PC-9 (cell line): Measurements from ENCODE around the gene RUNX2. TPM values are rescaled to one million over a fixed set of nuclear protein-coding genes. Genes with fewer than 3 reads are reported as not detected.

Source experiments
- BruUV-seq: library from RNA; stranded (reverse); fragments of 400-500 nt; replicated peaks from 2 replicates; lab custom pipeline; 2021; lab: Mats Ljungman, UMichigan
- CTCF ChIA-PET: fragments of 300-600 bp; sonication (Branson Sonifier 250); formaldehyde crosslinking; loops from one replicate; lab custom pipeline; 2022; ENCODE audit warnings: antibody characterized with exemption; lab: Charles Lee
- POLR2A ChIA-PET: fragments of 300-600 bp; sonication (Branson Sonifier 250); formaldehyde crosslinking; loops from one replicate; lab custom pipeline; 2022; ENCODE audit warnings: antibody characterized with exemption; ENCODE audit not compliant: unreplicated experiment; lab: Charles Lee
- DNase-seq, 2 experiments: peaks; one replicate each; pipeline versions ENCODE4 v3.0.0 to v3.0.0-alpha.2; 2015 to 2022; ENCODE audit warnings: mixed read lengths in 1 of 2
- H2AFZ ChIP-seq: fragments of 200-600 bp; sonication (generic); 2 replicates; pipeline ENCODE4 v1.8.1; 2017; ENCODE audit warnings: antibody characterized with exemption
- H3F3A ChIP-seq: fragments of 200-600 bp; sonication (generic); 2 replicates; pipeline ENCODE4 v1.8.1; 2017; ENCODE audit warnings: antibody characterized with exemption, mild to moderate bottlenecking, low read depth; ENCODE audit not compliant: insufficient read depth
- H3K27ac ChIP-seq: fragments of 200-600 bp; sonication (generic); 2 replicates; pipeline ENCODE4 v1.6.1; 2016; ENCODE audit warnings: mixed run types
- H3K27me3 ChIP-seq: fragments of 200-600 bp; sonication (generic); 2 replicates; pipeline ENCODE4 v1.6.1; 2016; ENCODE audit warnings: low read depth, mixed run types; ENCODE audit not compliant: insufficient read depth
- H3K36me3 ChIP-seq: fragments of 200-600 bp; sonication (generic); 2 replicates; pipeline ENCODE4 v1.6.1; 2016; ENCODE audit warnings: low read depth, mixed run types
- H3K4me1 ChIP-seq: fragments of 200-600 bp; sonication (generic); replicated peaks from 2 replicates; pipeline ENCODE4 v1.6.1; 2016; ENCODE audit warnings: mixed run types; ENCODE audit not compliant: insufficient read depth
- H3K4me2 ChIP-seq: fragments of 200-600 bp; sonication (generic); 2 replicates; pipeline ENCODE4 v1.6.1; 2017; ENCODE audit warnings: mixed run types
- H3K4me3 ChIP-seq: fragments of 200-600 bp; sonication (generic); 2 replicates; pipeline ENCODE4 v1.6.1; 2016; ENCODE audit warnings: mixed run types
- H3K79me2 ChIP-seq: fragments of 200-600 bp; sonication (generic); 2 replicates; pipeline ENCODE4 v1.6.1; 2017; ENCODE audit warnings: low read depth, mixed run types
- H3K9me2 ChIP-seq: fragments of 200-600 bp; sonication (generic); 2 replicates; pipeline ENCODE4 v1.8.1; 2017; ENCODE audit warnings: mild to moderate bottlenecking; ENCODE audit not compliant: insufficient read depth
- H3K9me3 ChIP-seq: fragments of 200-600 bp; sonication (generic); 2 replicates; pipeline ENCODE4 v1.8.1; 2016; ENCODE audit warnings: low read depth; ENCODE audit not compliant: insufficient read depth
- H4K20me1 ChIP-seq: fragments of 200-600 bp; sonication (generic); 2 replicates; pipeline ENCODE4 v1.8.1; 2017; ENCODE audit not compliant: insufficient read depth
- EZH2 ChIP-seq: fragments of 200-600 bp; sonication (generic); IDR thresholded peaks from 2 replicates; pipeline ENCODE4 v1.8.0; 2017; ENCODE audit warnings: antibody characterized with exemption, low read depth
- intact Hi-C: fragments of 100-400 bp; cut with micrococcal nuclease; formaldehyde crosslinking; loops from one replicate; pipeline ENCODE4 v1.10.0; 2022; ENCODE audit not compliant: unreplicated experiment
- total RNA-seq: library from RNA; stranded (reverse); gene quantifications from 2 replicates; pipeline ENCODE4 v1.2.3, GENCODE V29; 2021
- TF ChIP-seq, protein P1 (sequence below): fragments of 200-600 bp; sonication (generic); conservative IDR thresholded peaks from 2 replicates; pipeline ENCODE4 v1.6.1; 2017; ENCODE audit warnings: mixed run types, antibody characterized with exemption, mild to moderate bottlenecking, moderate library complexity

The RUNX2 gene
- total RNA-seq, 1 experiment from 2014 or later, result 12.5 TPM

DNA sequence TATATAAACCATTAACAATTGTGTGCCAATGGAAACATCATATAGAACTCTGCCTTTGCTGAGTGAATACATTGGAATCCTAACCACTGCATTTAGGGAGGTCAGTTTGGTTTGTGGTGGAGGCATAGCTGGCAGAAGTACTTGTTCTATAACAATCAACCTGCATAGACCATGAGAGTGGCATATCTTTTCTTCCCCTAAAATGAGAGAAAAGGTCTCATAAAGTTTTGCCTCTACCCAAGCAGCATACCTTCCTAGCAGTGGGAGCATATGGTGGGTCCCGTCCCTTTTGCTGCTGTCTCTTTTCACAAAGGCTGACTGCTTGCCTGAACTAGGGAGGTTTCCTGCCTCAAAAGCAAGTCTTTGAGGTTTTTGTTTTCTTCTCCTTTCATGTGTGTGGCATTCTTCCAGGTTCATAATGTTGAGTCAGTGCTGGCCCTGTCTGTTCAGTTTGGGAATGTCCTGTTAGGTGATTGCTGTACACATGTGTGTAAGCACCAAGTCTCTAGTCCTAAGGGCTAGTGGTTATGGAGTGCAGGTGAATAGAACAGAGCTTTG is 110.8 kb downstream of the RUNX2 start:
- BruUV-seq, result no TSS peak
- Histone ChIP-seq H3K9me2 (no peaks in the 10 kb centered on the region), H4K20me1 (no peaks in the 10 kb centered on the region), H3K27me3 (no peaks in the 10 kb centered on the region), H2AFZ (no peak overlapping the region), H3F3A (peaks cover under 1% of the 10 kb centered on the region; the same call in 1 of the 2 replicates), H3K4me1 (peaks cover 11% of the 10 kb centered on the region), H3K79me2 (no peaks in the 10 kb centered on the region), H3K27ac (no peak overlapping the region), H3K9me3 (no peaks in the 10 kb centered on the region), H3K36me3 (peaks cover 21% of the 10 kb centered on the region; the same call in 1 of the 2 replicates), H3K4me3 (no peak overlapping the region), H3K4me2 (no peak overlapping the region)
- intact Hi-C loops, result no loop called here
- ChIA-PET CTCF (no interaction called here), POLR2A (interaction anchor here (0.5 kb wide), 1 partner anchor 14 kb away, joined by 27 read pairs; no protein-coding TSS in a partner anchor)
- TF ChIP-seq, protein P1, sequence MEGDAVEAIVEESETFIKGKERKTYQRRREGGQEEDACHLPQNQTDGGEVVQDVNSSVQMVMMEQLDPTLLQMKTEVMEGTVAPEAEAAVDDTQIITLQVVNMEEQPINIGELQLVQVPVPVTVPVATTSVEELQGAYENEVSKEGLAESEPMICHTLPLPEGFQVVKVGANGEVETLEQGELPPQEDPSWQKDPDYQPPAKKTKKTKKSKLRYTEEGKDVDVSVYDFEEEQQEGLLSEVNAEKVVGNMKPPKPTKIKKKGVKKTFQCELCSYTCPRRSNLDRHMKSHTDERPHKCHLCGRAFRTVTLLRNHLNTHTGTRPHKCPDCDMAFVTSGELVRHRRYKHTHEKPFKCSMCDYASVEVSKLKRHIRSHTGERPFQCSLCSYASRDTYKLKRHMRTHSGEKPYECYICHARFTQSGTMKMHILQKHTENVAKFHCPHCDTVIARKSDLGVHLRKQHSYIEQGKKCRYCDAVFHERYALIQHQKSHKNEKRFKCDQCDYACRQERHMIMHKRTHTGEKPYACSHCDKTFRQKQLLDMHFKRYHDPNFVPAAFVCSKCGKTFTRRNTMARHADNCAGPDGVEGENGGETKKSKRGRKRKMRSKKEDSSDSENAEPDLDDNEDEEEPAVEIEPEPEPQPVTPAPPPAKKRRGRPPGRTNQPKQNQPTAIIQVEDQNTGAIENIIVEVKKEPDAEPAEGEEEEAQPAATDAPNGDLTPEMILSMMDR, result no peak
- TF ChIP-seq EZH2, result no peak
- no peak for DNase-seq

DNA sequence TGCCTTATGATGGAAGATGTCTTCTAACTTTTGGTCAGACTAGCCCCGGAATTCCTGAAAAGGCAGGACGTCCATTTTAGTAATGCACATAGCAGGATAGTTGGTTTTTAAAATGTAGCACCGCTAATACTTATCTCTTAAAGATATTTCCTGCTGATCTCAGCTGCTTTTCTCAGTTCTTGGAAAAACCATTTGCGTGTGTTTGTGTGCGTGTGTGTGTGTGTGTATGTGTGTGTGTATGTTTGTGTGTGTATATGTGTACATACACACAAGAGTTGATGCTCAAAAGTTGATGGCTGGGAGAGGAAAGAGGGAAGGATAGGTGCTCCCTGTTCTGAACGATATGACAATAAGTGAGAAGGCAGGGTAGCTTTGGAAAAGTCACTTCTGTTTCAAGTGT is 111.3 kb downstream of the RUNX2 start:
- Histone ChIP-seq H3K36me3 (peaks cover 18% of the 10 kb centered on the region; the same call in 1 of the 2 replicates), H3K27me3 (no peaks in the 10 kb centered on the region), H4K20me1 (no peaks in the 10 kb centered on the region), H3K4me2 (no peak overlapping the region), H3K4me3 (no peak overlapping the region), H3K4me1 (peaks cover 16% of the 10 kb centered on the region), H3K9me2 (no peaks in the 10 kb centered on the region), H3K79me2 (no peaks in the 10 kb centered on the region), H3F3A (peaks cover 6% of the 10 kb centered on the region; the same call in 1 of the 2 replicates), H3K27ac (no peak overlapping the region), H2AFZ (no peak overlapping the region), H3K9me3 (no peaks in the 10 kb centered on the region)
- no TSS peak for BruUV-seq
- TF ChIP-seq EZH2, result no peak
- intact Hi-C loops, result no loop called here
- ChIA-PET POLR2A (interaction anchor here (0.5 kb wide), 1 partner anchor 14 kb away, joined by 27 read pairs; no protein-coding TSS in a partner anchor), CTCF (no interaction called here)
- no peak for DNase-seq

DNA sequence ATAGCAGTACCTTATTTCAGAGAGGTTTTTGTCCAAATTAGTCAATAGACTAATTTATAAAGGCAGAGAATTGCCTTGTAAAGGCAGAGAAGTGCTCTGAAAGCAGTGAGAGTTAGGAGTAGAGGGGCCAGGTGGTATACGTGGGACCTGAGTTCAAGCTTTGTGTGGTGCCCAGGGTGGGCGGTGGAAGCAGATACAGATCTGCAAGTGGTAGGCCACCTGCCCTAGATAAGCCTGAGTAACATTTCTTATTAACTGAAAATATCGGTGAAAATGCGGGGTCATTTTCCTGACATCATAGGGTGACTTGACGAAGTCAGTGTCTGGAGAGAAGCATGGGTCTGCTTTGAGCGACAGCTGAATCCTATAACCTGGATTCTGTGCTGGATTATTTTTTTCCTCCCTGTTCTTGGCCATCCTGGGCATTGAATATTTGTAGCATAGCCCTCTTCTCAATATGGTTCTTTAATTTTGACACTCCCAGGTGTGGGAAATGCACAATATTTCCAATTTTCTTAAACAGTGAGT is 111.8 kb downstream of the RUNX2 start:
- Histone ChIP-seq H3K4me3 (no peak overlapping the region), H3K4me2 (no peak overlapping the region), H3K9me3 (no peaks in the 10 kb centered on the region), H4K20me1 (no peaks in the 10 kb centered on the region), H3K79me2 (no peaks in the 10 kb centered on the region), H3F3A (peaks cover 10% of the 10 kb centered on the region; the same call in 1 of the 2 replicates), H3K36me3 (peaks cover 16% of the 10 kb centered on the region; the same call in 1 of the 2 replicates), H3K27ac (no peak overlapping the region), H3K27me3 (no peaks in the 10 kb centered on the region), H3K9me2 (no peaks in the 10 kb centered on the region), H3K4me1 (peaks cover 19% of the 10 kb centered on the region), H2AFZ (no peak overlapping the region)
- TF ChIP-seq, protein P1, result no peak
- no peak for TF ChIP-seq EZH2
- POLR2A ChIA-PET, result interaction anchor here (0.5 kb wide), 1 partner anchor 130 kb away, joined by 3 read pairs; no protein-coding TSS in a partner anchor
- BruUV-seq, result no TSS peak
- no peak for DNase-seq
- CTCF ChIA-PET, result no interaction called here
- intact Hi-C loops, result no loop called here
